GM12872 (cell line): ENCODE results near the gene OLFM2.
A peak's percentile ranks its signal among the peaks of the same experiment; 100 is the strongest.

Experiments used
- CTCF ChIP-seq: IDR thresholded peaks from 3 replicates; pipeline ENCODE4 v1.5.1; 2011; ENCODE audit warnings: low read depth, mild to moderate bottlenecking, low read length, moderate library complexity; ENCODE audit not compliant: insufficient read depth

OLFM2 gene

GRCh38 chr19:9847087-9847671 is 89.1 kb downstream of the OLFM2 start:
- TF ChIP-seq CTCF: 0 out of 3 replicates have a peak, but pooled peaks have one; percentile 16

GRCh38 chr19:9842834-9843625 is 93.3 kb downstream of the OLFM2 start:
- TF ChIP-seq CTCF: no peak

GRCh38 chr19:9839415-9839814 is 96.9 kb downstream of the OLFM2 start:
- TF ChIP-seq CTCF: no peak

- no peak for TF ChIP-seq CTCF
Observed at GRCh38 chr19:9838324-9838723, 98.0 kb downstream of the OLFM2 start.

GRCh38 chr19:9836021-9836420 is 100.3 kb downstream of the OLFM2 start:
- TF ChIP-seq CTCF: no peak

GRCh38 chr19:9835507-9835949 is 100.8 kb downstream of the OLFM2 start:
- TF ChIP-seq CTCF: no peak

GRCh38 chr19:9834726-9835506 is 101.4 kb downstream of the OLFM2 start, which contains the start of gene PIN1:
PIN1 (plus strand) TSS chr19:9835318; CDS start chr19:9835345, 27 bp downstream.
- peak; percentile 43; the same call in 2 of the 3 replicates for TF ChIP-seq CTCF
